HAP-1 (cell line): ENCODE measurements around the gene GALM.
"Not testable (repeated sequence)": the region's sequence is repeated elsewhere in the genome, so short reads cannot be mapped to it uniquely, and the experiment has no call there.

Experiments used
- DNase-seq, 2 experiments: peaks; one replicate each; pipeline ENCODE4 v3.0.0-alpha.2; 2016 to 2020; ENCODE audit warnings: low spot score in 2 of 2
- H3K27me3 ChIP-seq: fragments of 250-450 bp; sonication (Bioruptor Pico); 2 replicates; pipeline ENCODE4 v1.5.1; 2020; ENCODE audit warnings: low read depth, mild to moderate bottlenecking, moderate library complexity
- H3K36me3 ChIP-seq: fragments of 250-450 bp; sonication (Bioruptor Pico); replicated peaks from 2 replicates; pipeline ENCODE4 v1.5.1; 2020; ENCODE audit warnings: mild to moderate bottlenecking
- H3K4me1 ChIP-seq: fragments of 250-450 bp; sonication (Bioruptor Pico); 2 replicates; pipeline ENCODE4 v1.5.1; 2020; ENCODE audit warnings: mild to moderate bottlenecking
- H3K4me3 ChIP-seq: fragments of 250-450 bp; sonication (Bioruptor Pico); 2 replicates; pipeline ENCODE4 v1.5.1; 2020; ENCODE audit warnings: mild to moderate bottlenecking, moderate library complexity
- H3K9me3 ChIP-seq: fragments of 250-450 bp; sonication (Bioruptor Pico); 2 replicates; pipeline ENCODE4 v1.5.1; 2020; ENCODE audit warnings: mild to moderate bottlenecking, moderate library complexity
- in situ Hi-C: fragments of 300-500 bp; cut with MboI; formaldehyde crosslinking; loops from 3 replicates; pipeline ENCODE4 v1.14.3; 2020; ENCODE audit warnings: low sequenced_read_pairs, inconsistent platforms, mixed read lengths

GALM gene

DNA sequence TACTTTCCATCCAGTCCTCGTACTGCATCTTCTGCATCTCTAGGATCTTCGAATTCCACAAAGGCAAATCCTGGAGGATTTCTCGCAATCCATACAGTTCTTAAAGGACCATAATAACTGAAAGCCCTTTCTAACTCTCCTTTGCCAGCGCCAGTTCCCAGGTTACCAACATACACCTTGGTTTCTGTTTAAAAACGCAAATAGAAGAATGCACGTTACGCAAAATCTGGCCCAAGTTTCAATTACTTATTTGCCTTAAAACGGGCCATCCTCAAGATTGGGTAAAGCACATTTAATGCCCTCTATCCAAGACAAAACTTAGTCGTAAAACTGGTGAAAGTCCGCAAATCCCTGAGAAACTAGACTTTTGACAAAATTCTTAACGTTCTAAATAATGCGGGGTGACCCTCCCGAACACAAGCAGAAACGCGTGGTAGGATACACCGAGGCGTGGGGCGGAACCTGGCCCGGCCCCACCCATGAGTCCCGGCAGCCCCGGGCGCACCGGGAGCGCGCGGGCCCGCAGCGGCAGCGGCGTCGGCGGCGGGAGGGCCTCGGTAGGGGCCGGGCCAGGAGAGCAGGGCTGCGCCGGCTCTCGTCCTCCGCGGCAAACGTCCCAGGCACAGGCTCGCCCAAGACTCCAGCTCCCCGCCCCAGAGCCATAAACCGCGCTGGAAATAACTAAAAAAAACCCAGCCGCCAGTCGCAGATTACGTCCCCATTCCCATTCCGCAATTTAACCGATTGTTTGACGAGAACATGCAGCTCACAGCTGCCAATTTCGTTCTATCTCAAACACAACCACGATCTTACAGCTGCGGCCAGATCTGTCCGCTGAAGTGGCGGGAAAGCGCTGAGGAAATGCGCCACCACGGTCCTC, 84.3 kb downstream of the GALM start:
- in situ Hi-C loops: no loop called here
- Histone ChIP-seq H3K4me1 (peaks cover 28% of the 10 kb centered on the region), H3K27me3 (no peaks in the 10 kb centered on the region), H3K4me3 (peak overlapping the region; percentile 98), H3K36me3 (peaks cover 54% of the 10 kb centered on the region), H3K9me3 (no peaks in the 10 kb centered on the region)
- DNase-seq: peak in 1 of 2 experiments; percentile 37

DNA sequence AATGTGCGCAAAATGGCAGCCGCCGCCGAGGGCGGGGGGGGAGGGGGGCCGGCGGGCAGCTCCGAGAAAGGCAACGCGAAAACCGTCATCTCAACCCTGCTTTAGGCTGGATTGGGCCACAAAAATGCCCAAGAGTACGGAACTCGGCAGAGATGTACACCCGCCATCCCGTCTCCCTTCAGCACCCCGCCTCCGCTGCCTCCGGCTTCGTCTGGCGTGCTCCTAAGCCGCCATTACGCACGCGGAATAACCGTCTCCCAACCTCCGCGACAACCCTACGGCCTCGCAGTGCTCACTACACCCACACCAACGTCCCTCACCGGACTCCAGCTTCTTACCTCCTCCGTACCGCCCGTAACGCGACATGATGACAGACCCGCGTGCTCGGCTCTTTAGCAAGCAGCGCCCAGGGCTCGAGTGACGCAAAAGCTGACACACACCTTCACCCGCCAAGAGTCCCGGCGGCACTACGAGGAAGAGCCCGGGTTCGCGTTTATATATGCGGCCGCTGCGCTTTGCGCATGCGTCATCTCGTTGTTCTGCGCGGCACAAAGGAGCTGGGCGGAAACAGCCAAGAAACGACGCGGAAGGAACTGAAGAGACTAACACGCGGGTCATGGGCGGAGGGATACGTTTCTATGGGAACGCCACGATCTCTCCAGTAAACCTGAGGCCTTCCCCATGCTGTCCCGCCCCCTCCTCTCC, 85.1 kb downstream of the GALM start, which contains the start of gene SRSF7:
SRSF7 (minus strand) TSS at position 471 of the 705 bp plus-strand sequence; CDS start at position 366, 105 bp downstream.
- Histone ChIP-seq H3K4me1 (peaks cover 26% of the 10 kb centered on the region), H3K9me3 (no peaks in the 10 kb centered on the region), H3K4me3 (peak within 1 kb of the TSS; percentile 98), H3K27me3 (no peaks in the 10 kb centered on the region), H3K36me3 (peaks cover 46% of the 10 kb centered on the region)
- in situ Hi-C loops: no loop called here
- DNase-seq: peak; percentile 98

DNA sequence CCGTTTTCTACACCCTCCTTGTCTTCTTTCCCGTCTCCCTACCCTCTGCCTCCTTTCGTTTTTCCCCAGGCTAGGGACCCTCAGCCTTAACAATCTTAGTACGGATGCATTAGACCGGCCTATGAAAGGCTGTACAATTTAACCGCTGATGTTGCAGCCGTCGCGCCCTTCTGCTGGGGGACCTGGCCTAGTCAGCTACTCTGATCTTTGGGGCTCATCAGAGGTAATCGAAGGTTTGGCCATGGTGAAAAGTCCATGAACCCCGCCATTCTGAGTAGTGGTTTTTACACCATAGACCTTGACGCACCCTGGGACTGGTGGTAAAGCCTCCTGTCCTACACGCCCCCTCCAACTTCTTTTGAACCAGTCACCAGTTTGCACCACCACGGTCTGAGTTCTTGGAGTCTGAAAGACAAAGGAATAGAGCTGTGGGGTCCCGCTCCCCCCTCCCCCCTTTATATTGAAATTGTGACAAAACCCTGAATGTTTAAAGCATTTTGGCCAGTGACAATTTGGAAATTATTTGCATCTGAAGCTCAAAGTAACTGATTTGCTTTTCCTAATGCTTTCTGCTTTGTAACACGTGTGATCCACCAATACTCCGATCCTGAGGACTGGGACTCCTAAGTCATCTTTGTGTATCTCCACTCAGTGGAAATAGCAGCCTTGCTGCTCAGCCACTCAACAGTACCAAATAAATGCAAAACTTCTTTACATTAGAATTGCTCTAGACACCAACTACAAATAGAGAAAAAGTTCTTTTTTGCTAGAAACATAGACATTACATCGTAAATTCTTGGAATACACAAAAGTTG, 85.9 kb downstream of the GALM start:
- Histone ChIP-seq H3K36me3 (peaks cover 38% of the 10 kb centered on the region), H3K4me1 (peaks cover 26% of the 10 kb centered on the region), H3K27me3 (no peaks in the 10 kb centered on the region), H3K4me3 (peak overlapping the region; percentile 98), H3K9me3 (no peaks in the 10 kb centered on the region)
- peak; percentile 58 to 62 for DNase-seq
- in situ Hi-C loops: no loop called here

DNA sequence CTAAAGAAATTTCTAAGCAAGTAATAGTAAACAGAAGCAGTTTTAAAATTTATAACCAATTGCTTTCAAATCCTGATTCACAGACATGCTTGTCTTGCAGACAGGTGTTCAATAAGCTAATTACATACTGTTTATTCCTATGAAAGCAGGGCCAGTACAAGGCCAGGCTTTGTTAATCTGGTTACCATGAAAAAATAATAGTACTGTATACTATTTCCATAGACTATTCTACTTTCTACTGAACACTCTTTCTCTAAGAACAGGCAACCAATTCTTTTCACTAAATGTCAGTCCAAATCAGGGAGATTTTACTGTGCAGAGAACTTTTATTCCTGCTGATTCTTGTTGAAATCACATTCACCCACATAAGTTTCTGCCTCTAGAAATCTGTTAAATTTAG, 88.1 kb downstream of the GALM start:
- in situ Hi-C loops: no loop called here
- H3K4me1 ChIP-seq: peaks cover 16% of the 10 kb centered on the region
- DNase-seq: no peak

DNA sequence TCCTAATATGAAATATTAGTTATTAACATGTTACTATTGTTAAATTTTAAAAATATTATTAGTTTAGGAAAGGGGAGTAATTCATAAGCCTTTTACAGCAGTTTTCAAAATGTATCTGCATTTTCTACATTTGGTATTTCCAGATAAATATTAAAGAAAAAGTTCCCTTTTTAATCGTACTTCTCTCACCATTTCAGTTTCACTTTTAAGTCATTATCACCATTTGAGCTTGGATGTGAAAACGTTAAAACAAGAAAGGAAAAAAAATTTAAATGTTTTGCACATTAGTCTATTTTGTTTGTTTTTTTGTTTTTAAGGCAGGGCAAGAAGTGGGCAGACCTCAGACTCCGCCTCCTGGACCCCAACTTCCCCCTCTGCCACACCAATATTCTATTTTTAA, 88.6 kb downstream of the GALM start:
- Histone ChIP-seq H3K4me1 (peaks cover 13% of the 10 kb centered on the region), H3K4me3 (no peak overlapping the region), H3K27me3 (no peaks in the 10 kb centered on the region), H3K9me3 (no peaks in the 10 kb centered on the region), H3K36me3 (peaks cover 11% of the 10 kb centered on the region)
- in situ Hi-C loops: no loop called here
- DNase-seq: no peak

More for the DNA sequence above, 88.1 kb downstream of the GALM start:
- Histone ChIP-seq H3K27me3 (no peaks in the 10 kb centered on the region), H3K36me3 (peaks cover 16% of the 10 kb centered on the region), H3K4me3 (no peak overlapping the region), H3K9me3 (no peaks in the 10 kb centered on the region)

DNA sequence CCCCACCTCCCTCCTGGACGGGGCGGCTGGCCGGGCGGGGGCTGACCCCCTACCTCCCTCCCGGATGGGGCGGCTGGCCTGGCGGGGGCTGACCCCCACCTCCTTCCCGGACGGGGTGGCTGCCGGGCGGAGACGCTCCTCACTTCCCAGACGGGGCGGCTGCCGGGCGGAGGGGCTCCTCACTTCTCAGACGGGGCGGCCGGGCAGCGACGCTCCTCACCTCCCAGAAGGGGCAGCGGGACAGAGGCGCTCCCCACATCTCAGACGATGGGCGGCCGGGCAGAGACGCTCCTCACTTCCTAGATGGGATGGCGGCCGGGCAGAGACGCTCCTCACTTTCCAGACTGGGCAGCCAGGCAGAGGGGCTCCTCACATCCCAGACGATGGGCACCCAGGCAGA, 90.0 kb downstream of the GALM start:
- H3K9me3 ChIP-seq, in situ Hi-C loops, DNase-seq, H3K36me3 ChIP-seq, H3K4me3 ChIP-seq, H3K27me3 ChIP-seq: not testable (repeated sequence)
- peaks cover 13% of the 10 kb centered on the region for H3K4me1 ChIP-seq

DNA sequence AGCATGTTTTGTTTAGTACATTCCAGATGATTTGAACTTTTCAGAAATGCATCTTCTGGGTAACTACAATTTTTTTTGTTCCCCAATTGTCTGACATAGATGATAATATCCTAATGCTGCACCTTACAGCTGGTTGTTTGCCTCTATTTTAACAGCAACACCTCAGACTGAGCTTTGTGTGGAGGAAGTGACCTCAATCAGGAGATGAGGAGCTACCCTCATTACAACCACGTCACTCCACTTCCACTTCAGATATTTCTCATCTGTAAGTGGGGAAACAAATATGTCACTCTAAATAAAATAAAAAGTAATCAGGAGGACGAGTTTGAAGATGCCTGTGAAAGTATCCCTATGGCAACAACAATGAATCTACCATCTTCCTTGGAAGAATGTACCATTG, 97.3 kb downstream of the GALM start:
- in situ Hi-C loops: no loop called here
- Histone ChIP-seq H3K36me3 (no peaks in the 10 kb centered on the region), H3K27me3 (no peaks in the 10 kb centered on the region), H3K9me3 (no peaks in the 10 kb centered on the region), H3K4me1 (no peaks in the 10 kb centered on the region), H3K4me3 (no peak overlapping the region)
- no peak for DNase-seq

DNA sequence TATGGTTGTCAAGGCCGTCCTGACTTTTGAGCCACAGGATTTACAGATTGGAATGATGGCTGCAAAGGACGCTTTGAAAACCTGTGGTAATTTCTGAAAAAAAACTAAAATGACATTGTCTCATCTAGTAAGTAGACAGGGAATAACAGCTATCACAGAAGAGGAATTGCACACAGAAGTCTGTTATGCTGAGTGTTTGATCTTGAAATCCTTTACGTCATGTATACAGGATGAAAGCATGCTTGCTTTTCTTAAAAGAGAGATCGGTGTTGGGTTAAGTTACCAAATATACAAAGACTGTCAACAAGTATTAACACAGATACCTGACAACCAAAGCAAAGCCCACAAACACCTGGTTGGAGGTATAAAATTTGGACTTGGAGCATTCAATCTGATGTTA, 97.8 kb downstream of the GALM start:
- Histone ChIP-seq H3K9me3 (no peaks in the 10 kb centered on the region), H3K36me3 (no peaks in the 10 kb centered on the region), H3K27me3 (no peaks in the 10 kb centered on the region), H3K4me3 (no peak overlapping the region), H3K4me1 (no peaks in the 10 kb centered on the region)
- in situ Hi-C loops: no loop called here
- DNase-seq: no peak

DNA sequence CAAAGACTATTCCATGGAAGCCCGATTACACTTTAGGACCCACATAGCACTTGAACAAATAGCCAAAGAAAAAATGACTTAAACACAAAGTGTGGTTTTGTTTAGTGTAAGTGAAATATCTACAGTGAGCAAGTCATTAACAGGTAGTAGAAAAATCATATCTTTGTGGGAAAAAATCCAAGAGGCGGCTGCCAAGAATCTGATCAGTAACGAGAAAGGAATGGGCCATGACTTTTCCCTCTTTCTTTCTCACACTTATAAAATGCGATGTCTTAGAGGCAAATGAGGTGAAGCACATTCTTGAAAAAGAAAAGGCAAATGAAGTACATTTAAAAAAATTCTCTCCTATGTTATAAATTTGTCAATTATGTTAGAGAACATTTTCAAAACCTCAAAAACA, 99.2 kb downstream of the GALM start:
- Histone ChIP-seq H3K36me3 (no peaks in the 10 kb centered on the region), H3K4me3 (no peak overlapping the region), H3K9me3 (no peaks in the 10 kb centered on the region), H3K4me1 (no peaks in the 10 kb centered on the region), H3K27me3 (no peaks in the 10 kb centered on the region)
- DNase-seq: no peak
- in situ Hi-C loops: no loop called here

DNA sequence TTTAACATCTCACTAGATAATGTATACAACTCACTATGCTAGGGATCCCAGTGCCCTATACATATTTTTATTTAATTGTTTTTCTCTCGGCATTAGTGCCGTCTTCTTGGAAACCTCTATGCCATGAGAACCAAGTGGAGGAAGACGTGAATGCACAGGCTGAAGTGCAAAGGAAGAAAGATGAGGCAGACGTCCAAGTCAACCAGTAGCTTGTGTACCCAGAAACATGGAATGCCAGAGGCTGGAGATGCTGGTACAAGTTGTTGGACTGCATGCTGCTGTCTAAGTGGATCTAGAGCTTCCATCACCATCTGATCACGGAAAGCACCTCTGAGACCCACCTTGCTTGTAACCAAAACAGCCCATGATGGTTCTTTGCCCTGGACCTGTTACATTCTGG, 99.6 kb downstream of the GALM start:
- Histone ChIP-seq H3K27me3 (no peaks in the 10 kb centered on the region), H3K4me1 (no peaks in the 10 kb centered on the region), H3K36me3 (no peaks in the 10 kb centered on the region), H3K9me3 (no peaks in the 10 kb centered on the region), H3K4me3 (no peak overlapping the region)
- in situ Hi-C loops: no loop called here
- DNase-seq: no peak

DNA sequence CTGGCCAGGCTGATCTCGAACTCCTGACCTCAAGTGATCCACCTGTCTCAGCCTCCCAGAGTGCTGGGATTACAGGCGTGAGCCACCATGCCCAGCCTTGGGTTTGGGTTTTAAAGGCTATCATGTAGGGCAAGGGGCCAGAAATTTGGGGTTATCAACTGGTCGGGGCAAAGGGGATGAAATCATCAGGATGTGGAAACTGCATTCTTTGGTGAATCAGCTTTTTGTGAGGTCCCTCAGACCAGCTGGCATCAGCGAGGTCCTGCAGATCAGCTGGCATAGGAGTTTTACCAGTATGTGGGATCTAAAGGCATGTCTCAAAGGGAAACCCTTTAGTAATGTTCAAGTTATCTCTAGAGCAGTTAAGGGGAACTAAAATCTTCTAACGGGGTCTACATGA, 105.7 kb downstream of the GALM start:
- H3K27me3 ChIP-seq: no peaks in the 10 kb centered on the region
- no peak overlapping the region for H3K4me3 ChIP-seq
- in situ Hi-C loops: no loop called here
- DNase-seq: no peak
- no peaks in the 10 kb centered on the region for H3K36me3 ChIP-seq
- no peaks in the 10 kb centered on the region for H3K4me1 ChIP-seq
- H3K9me3 ChIP-seq: no peaks in the 10 kb centered on the region

DNA sequence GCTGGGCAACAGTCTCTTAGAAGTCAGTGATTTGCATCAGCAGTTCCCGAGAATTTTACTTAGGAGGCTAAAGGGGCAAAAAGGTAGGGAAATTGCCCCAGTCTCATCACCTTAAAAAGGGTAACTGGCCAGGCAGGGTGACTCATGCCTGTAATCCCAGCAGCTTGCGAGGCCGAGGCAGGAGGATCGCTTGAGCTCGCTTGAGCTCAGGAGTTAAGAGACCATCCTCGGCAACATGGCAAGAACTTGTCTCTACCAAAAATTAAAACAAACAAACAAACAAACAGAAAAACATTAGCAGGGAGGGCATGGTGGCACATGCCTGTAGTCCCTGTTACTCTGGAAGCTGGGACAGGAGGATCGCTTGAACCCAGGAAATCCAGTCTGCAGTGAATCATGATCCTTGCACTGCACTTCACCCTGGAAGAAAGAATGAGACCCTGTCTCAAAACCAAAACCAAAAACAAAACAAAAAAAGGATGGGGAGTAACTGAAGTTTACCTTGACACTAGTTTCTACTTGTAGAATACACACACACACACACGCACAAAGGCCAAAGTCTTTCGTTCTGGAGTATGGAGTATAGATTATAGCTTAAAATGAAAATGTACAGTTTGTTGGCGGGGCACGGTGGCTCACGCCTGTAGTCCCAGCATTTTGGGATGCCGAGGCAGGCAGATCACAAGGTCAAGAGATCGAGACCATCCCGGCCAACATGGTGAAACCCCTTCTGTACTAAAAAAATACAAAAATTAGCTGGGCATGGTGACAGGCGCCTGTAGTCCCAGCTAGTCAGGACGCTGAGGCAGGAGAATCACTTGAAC, 109.4 kb downstream of the GALM start:
- H3K27me3 ChIP-seq: no peaks in the 10 kb centered on the region
- no peak overlapping the region for H3K4me3 ChIP-seq
- H3K36me3 ChIP-seq: 0 out of 2 replicates have a peak, but pooled peaks cover 2% of the 10 kb centered on the region
- DNase-seq: no peak
- H3K4me1 ChIP-seq: peaks cover 3% of the 10 kb centered on the region; the same call in 1 of the 2 replicates
- no peaks in the 10 kb centered on the region for H3K9me3 ChIP-seq
- in situ Hi-C loops: no loop called here

DNA sequence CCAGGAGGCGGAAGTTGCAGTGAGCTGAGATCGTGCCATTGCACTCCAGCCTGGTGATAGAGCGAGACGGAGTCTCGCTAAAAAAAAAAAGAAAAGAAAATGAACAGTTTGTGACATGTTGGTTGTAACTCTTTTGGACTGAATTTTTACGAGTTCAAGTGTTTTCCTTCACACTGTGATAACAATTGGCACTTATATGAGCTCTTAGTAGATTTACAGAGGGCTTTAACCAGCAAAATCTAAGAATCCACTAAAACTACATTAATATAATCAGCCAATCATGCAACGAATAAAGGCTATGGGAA, 110.0 kb downstream of the GALM start:
- Histone ChIP-seq H3K36me3 (0 out of 2 replicates have a peak, but pooled peaks cover 2% of the 10 kb centered on the region), H3K27me3 (no peaks in the 10 kb centered on the region), H3K4me1 (peaks cover 3% of the 10 kb centered on the region; the same call in 1 of the 2 replicates), H3K9me3 (no peaks in the 10 kb centered on the region), H3K4me3 (no peak overlapping the region)
- DNase-seq: no peak
- in situ Hi-C loops: no loop called here
